K562 (cell line): ENCODE data around the gene TRIM27. TPM values are rescaled to one million over a fixed set of nuclear protein-coding genes. Genes with fewer than 3 reads are reported as not detected.
A peak's percentile ranks its signal among the peaks of the same experiment; 100 is the strongest.

Source experiments
- ARID1B ChIP-seq: fragments of 450-650 bp; IDR thresholded peaks from 2 replicates; pipeline ENCODE4 v1.6.1; 2016; ENCODE audit warnings: antibody characterized with exemption, mild to moderate bottlenecking, inconsistent platforms
- ATF7 ChIP-seq: fragments of 450-650 bp; IDR thresholded peaks from 2 replicates; pipeline ENCODE4 v1.7.1; 2014; ENCODE audit warnings: mild to moderate bottlenecking, moderate library complexity
- BDP1 ChIP-seq: IDR thresholded peaks from 3 replicates; pipeline ENCODE4 v1.6.1; 2011; ENCODE audit not compliant: insufficient read length, insufficient read depth
- CHD1 ChIP-seq: fragments of 200-600 bp; sonication (generic); IDR thresholded peaks from one replicate; pipeline ENCODE4 v1.6.1; 2012; ENCODE audit warnings: mild to moderate bottlenecking, moderate library complexity, low read length, inconsistent platforms
- CHD4 ChIP-seq: fragments of 200-600 bp; sonication (generic); IDR thresholded peaks from 3 replicates; pipeline ENCODE4 v1.6.1; 2012; ENCODE audit warnings: low read depth, mild to moderate bottlenecking, mixed read lengths, low read length, inconsistent platforms; ENCODE audit not compliant: insufficient read depth, insufficient replicate concordance, poor library complexity, severe bottlenecking
- KAT7 ChIP-seq: sonication (generic); formaldehyde crosslinking; IDR thresholded peaks from 2 replicates; pipeline ENCODE4 v1.8.0; 2022; ENCODE audit warnings: missing genetic modification reagents, mild to moderate bottlenecking, borderline replicate concordance
- NCOR1 ChIP-seq: fragments of 450-650 bp; IDR thresholded peaks from 2 replicates; pipeline ENCODE4 v1.6.1; 2016; ENCODE audit warnings: mild to moderate bottlenecking, moderate library complexity
- POLR2B ChIP-seq: fragments of 450-650 bp; IDR thresholded peaks from 2 replicates; pipeline ENCODE4 v1.6.1; 2018; ENCODE audit warnings: low read depth; ENCODE audit not compliant: partially characterized antibody
- RCOR1 ChIP-seq, 2 experiments: IDR thresholded peaks; 2 replicates each; pipeline ENCODE4 v1.6.1; 2012; ENCODE audit warnings: low read depth in 2 of 2, low read length in 2 of 2, borderline replicate concordance in 1 of 2, improper control_type of control experiment in 1 of 2
- STAT5B ChIP-seq: fragments of 250-450 bp; sonication (Bioruptor Pico); IDR thresholded peaks from 2 replicates; pipeline ENCODE4 v1.8.0; 2021; ENCODE audit warnings: mild to moderate bottlenecking, inconsistent platforms
- polyA plus RNA-seq, 8 experiments: library from polyadenylated mRNA; depleted of rRNA in 4 of 8; stranded (reverse) in 5 of 8; unstranded in 3 of 8; fragments of >200 nt; fragmentation: Nextera tagmentation in 2 of 8; fragmentation: Illumina TruSeq in 1 of 8; extraction: Ambion mirVana in 2 of 8; extraction: Trizol in 1 of 8; gene quantifications; 2 replicates each; pipeline versions ENCODE4 v1.2.1 to v1.2.3, GENCODE V29; 2011 to 2014; ENCODE audit warnings: inconsistent platforms in 1 of 8, missing spikeins in 1 of 8
- total RNA-seq, 7 experiments: library from RNA; depleted of rRNA in 6 of 7; stranded (reverse); fragments of >200 nt in 6 of 7; fragmentation: Illumina TruSeq in 2 of 7; extraction: Trizol in 2 of 7; gene quantifications; 2 replicates each; pipeline versions ENCODE4 v1.2.1 to v1.2.3, GENCODE V29; 2011 to 2021; ENCODE audit warnings: low replicate concordance in 1 of 7
- TF ChIP-seq, protein P1 (sequence below), 2 experiments: IDR thresholded peaks in 1 of 2; conservative IDR thresholded peaks in 1 of 2; 2 replicates each; pipeline ENCODE4 v1.6.1; 2016; ENCODE audit warnings: low read depth in 2 of 2, mild to moderate bottlenecking in 1 of 2, missing compliant biosample characterization in 1 of 2, missing genetic modification characterization in 1 of 2, moderate library complexity in 1 of 2
- TF ChIP-seq, protein P2 (sequence below): sonication (generic); formaldehyde crosslinking; IDR thresholded peaks from 2 replicates; pipeline ENCODE4 v1.8.0; 2022; ENCODE audit warnings: missing genetic modification reagents, mild to moderate bottlenecking, borderline replicate concordance
- TF ChIP-seq, protein P3 (sequence below): sonication (generic); formaldehyde crosslinking; IDR thresholded peaks from 2 replicates; pipeline ENCODE4 v1.4.0; 2020; ENCODE audit warnings: mild to moderate bottlenecking, missing genetic modification reagents
- TF ChIP-seq, protein P4 (sequence below), 3 experiments: IDR thresholded peaks in 2 of 3; conservative IDR thresholded peaks in 1 of 3; 2 replicates each; pipeline ENCODE4 v1.5.1; 2011 to 2012; ENCODE audit warnings: low read length in 3 of 3, mild to moderate bottlenecking in 3 of 3, control low read depth in 2 of 3, improper control_type of control experiment in 1 of 3, inconsistent platforms in 1 of 3, low read depth in 1 of 3, mixed read lengths in 1 of 3, moderate library complexity in 1 of 3; ENCODE audit not compliant: insufficient read depth in 2 of 3
- TF ChIP-seq, protein P5 (sequence below), 3 experiments: fragments of 200-800 bp in 1 of 3; sonication (Bioruptor generic) in 1 of 3; sonication (generic) in 1 of 3; formaldehyde crosslinking in 1 of 3; IDR thresholded peaks; 2 replicates each; pipeline versions ENCODE4 v1.6.1 to v1.8.0; 2016 to 2022; ENCODE audit warnings: mild to moderate bottlenecking in 2 of 3, missing compliant biosample characterization in 2 of 3, missing genetic modification characterization in 2 of 3, missing genetic modification reagents in 1 of 3

The TRIM27 gene
- total and polyA plus RNA-seq, 9 of the 15 experiments (the other 6 are each of a cell fraction or from before 2014, with no cell fraction given) = 37.7 to 235 (median 122) TPM

DNA sequence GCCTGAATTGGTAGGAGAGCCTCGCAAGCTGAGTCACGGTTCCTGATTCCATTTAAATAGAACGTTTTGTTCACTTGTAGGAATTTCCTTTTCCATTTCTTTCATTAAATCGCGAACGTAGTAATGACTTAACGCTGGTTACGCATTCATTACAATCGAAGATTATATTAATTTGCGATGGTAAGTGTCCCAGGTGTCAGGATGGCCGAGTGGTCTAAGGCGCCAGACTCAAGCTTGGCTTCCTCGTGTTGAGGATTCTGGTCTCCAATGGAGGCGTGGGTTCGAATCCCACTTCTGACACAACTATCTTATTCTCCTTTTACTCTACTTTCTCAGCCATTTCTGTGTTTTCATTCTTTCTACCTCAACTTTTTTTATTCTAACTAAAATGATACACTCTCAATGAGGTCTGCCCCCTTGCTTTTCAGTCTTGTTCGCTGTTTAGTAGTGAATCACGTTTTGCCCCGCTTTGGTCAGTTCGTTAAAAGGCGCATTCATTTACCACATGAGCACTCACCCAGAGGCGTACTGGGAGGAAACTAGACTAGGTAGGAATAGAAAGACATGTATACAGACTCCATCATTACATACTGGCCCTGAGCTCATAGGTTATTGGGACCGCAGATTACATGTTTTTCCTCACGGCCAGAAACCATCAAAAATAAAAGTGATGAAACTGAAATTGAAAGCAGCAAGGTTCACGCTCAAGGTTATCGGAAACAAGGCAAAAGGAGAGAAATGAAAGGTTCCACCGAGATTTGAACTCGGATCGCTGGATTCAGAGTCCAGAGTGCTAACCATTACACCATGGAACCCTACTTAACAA is 17.3 kb upstream of the TRIM27 start (continued):
- TF ChIP-seq, protein P1, sequence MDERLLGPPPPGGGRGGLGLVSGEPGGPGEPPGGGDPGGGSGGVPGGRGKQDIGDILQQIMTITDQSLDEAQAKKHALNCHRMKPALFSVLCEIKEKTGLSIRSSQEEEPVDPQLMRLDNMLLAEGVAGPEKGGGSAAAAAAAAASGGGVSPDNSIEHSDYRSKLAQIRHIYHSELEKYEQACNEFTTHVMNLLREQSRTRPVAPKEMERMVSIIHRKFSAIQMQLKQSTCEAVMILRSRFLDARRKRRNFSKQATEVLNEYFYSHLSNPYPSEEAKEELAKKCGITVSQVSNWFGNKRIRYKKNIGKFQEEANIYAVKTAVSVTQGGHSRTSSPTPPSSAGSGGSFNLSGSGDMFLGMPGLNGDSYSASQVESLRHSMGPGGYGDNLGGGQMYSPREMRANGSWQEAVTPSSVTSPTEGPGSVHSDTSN (CRISPR knock-in tag; IDR thresholded peaks at IDR 0.05; ENCODE audit: low read depth) = no peak
- TF ChIP-seq, protein P1 (tag; conservative IDR thresholded peaks at IDR 0.05; ENCODE audit: low read depth) = 0 out of 2 replicates have a peak, but pooled peaks have one; percentile 20
- TF ChIP-seq KAT7 (CRISPR knock-in tag) (peak; percentile 71; the same call in 1 of the 2 replicates), CHD1 (peak; percentile 34), RCOR1 (IDR thresholded peaks at IDR 0.05; ENCODE audit: borderline replicate concordance in 1 of 2, low read depth in 2 of 2, low read length in 2 of 2) (peak in 1 of 2 experiments; percentile 70; a peak in 1 of 4 replicates), BDP1 (peak; percentile 88), STAT5B (CRISPR knock-in tag) (no peak), ATF7 (peak; percentile 67), CHD4 (no peak), ARID1B (peak; percentile 34), POLR2B (peak; percentile 21), NCOR1 (0 out of 2 replicates have a peak, but pooled peaks have one; percentile 20)
- TF ChIP-seq, protein P2, sequence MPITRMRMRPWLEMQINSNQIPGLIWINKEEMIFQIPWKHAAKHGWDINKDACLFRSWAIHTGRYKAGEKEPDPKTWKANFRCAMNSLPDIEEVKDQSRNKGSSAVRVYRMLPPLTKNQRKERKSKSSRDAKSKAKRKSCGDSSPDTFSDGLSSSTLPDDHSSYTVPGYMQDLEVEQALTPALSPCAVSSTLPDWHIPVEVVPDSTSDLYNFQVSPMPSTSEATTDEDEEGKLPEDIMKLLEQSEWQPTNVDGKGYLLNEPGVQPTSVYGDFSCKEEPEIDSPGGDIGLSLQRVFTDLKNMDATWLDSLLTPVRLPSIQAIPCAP (CRISPR knock-in tag) = peak; percentile 89; the same call in 1 of the 2 replicates
- TF ChIP-seq, protein P3, sequence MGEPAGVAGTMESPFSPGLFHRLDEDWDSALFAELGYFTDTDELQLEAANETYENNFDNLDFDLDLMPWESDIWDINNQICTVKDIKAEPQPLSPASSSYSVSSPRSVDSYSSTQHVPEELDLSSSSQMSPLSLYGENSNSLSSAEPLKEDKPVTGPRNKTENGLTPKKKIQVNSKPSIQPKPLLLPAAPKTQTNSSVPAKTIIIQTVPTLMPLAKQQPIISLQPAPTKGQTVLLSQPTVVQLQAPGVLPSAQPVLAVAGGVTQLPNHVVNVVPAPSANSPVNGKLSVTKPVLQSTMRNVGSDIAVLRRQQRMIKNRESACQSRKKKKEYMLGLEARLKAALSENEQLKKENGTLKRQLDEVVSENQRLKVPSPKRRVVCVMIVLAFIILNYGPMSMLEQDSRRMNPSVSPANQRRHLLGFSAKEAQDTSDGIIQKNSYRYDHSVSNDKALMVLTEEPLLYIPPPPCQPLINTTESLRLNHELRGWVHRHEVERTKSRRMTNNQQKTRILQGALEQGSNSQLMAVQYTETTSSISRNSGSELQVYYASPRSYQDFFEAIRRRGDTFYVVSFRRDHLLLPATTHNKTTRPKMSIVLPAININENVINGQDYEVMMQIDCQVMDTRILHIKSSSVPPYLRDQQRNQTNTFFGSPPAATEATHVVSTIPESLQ = peak; percentile 85
- TF ChIP-seq, protein P4, sequence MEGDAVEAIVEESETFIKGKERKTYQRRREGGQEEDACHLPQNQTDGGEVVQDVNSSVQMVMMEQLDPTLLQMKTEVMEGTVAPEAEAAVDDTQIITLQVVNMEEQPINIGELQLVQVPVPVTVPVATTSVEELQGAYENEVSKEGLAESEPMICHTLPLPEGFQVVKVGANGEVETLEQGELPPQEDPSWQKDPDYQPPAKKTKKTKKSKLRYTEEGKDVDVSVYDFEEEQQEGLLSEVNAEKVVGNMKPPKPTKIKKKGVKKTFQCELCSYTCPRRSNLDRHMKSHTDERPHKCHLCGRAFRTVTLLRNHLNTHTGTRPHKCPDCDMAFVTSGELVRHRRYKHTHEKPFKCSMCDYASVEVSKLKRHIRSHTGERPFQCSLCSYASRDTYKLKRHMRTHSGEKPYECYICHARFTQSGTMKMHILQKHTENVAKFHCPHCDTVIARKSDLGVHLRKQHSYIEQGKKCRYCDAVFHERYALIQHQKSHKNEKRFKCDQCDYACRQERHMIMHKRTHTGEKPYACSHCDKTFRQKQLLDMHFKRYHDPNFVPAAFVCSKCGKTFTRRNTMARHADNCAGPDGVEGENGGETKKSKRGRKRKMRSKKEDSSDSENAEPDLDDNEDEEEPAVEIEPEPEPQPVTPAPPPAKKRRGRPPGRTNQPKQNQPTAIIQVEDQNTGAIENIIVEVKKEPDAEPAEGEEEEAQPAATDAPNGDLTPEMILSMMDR (IDR thresholded peaks at IDR 0.05 in 2 of 3, conservative IDR thresholded peaks at IDR 0.05 in 1 of 3; ENCODE audit: insufficient read depth in 2 of 3, low read depth in 1 of 3, low read length in 3 of 3) = no peak; a peak in 2 of 6 replicates
- TF ChIP-seq, protein P5, sequence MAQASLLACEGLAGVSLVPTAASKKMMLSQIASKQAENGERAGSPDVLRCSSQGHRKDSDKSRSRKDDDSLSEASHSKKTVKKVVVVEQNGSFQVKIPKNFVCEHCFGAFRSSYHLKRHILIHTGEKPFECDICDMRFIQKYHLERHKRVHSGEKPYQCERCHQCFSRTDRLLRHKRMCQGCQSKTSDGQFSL (CRISPR knock-in tag; IDR thresholded peaks at IDR 0.05) = peak; percentile 25; the same call in 1 of the 2 replicates
- TF ChIP-seq, protein P5 (tag; IDR thresholded peaks at IDR 0.05) = no peak
